Measurements from ENCODE around the gene MED13L. TPM values are rescaled to one million over a fixed set of nuclear protein-coding genes. Genes with fewer than 3 reads are reported as not detected.

MED13L gene
- 36.0 and 55.6 TPM in 2 replicates for total RNA-seq

DNA sequence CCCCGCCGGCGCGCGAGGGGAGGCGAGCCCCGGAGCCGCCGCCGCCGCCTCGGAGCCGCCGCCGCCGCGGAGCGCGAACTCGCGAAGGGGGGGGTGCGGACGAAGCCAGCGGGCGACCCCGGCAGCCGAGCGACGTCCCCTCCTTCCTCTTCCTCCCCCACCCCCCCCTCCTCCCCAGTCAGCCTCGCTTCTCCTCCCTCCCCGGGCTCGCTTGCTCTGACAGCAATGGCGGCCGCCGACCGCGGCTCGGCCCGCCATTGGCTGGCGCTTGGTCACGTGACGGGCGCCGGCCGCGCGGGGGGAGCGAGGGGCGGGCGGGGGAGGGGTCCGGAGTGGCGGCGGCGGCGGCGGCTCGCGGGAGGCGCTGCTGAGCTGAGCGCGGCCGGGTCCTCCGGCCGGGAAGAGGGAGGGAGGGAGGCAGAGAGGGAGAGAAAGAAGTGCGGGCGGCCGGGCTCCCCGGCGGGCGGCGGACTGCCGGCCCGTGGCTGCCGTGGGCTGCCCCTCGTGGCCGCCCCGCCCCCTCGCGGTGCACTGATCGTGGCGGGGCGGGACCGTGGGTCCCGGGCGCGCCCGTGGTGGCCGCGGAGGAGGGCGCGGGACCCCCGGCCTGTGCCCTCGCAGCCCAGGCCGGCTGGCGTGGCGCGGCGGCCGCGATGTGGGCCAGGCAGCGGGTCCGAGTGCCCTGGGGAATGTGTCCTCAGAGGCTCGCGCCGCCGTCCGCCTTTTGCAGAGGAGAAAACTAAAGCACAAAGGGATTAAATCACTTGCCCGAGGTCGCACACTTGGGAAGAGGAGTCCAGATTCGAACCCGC, at the start of gene MED13L:
Gene MED13L (minus strand): TSS at position 227 of the 812 bp plus-strand sequence. CDS start 562 bp downstream, outside the sequence.
- peak; percentile 60 for DNase-seq (ENCODE audit: low read depth, low spot score)

DNA sequence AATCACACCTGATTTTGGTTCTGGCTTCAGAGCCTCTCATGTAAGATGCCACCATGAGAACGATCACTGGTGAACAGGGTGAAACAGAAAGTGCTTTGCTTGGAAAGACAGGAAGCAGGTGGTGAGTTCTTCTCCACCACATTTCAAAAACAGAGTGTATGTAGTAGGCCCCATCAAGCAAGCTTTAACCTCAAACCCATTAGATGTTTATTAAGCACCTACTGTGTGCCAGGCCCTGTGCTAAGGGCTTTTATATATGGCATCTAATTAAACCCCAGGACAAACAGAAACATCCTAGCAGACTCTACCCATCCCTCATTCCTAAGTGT, 47.8 kb upstream of the MED13L start:
- no peak for DNase-seq (ENCODE audit: low read depth, low spot score)

DNA sequence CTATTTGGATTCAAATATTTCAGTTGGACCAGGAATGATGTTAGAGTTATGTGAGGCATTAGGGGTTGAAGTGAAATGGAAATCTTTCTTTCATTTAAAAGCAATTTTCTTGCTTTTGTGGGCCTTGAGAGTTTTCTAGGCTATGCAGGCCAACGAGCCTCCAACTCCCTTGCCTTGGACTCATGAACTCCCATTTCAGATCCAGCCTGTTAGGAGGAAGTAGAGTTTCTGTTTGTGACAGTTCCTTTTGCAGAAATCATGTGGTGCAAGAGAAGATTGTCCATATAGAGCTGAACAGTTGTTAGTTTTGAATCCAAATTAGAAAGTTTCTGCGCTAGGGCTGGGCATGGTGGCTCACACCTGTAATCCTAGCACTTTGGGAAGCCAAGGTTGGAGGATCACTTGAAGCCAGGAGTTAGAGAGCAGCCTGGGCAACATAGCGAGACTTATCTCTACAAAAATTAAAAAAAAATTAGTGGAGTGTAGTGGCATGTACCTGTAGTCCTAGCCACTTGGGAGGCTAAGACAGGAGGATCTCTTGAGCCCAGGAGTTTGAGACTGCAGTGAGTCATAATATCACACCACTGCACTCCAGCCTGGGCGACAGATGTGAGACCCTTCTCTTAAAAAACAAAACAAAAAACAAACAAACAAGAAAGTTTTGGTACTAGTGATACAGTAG, 47.3 kb upstream of the MED13L start:
- DNase-seq (ENCODE audit: low read depth, low spot score), result no peak

DNA sequence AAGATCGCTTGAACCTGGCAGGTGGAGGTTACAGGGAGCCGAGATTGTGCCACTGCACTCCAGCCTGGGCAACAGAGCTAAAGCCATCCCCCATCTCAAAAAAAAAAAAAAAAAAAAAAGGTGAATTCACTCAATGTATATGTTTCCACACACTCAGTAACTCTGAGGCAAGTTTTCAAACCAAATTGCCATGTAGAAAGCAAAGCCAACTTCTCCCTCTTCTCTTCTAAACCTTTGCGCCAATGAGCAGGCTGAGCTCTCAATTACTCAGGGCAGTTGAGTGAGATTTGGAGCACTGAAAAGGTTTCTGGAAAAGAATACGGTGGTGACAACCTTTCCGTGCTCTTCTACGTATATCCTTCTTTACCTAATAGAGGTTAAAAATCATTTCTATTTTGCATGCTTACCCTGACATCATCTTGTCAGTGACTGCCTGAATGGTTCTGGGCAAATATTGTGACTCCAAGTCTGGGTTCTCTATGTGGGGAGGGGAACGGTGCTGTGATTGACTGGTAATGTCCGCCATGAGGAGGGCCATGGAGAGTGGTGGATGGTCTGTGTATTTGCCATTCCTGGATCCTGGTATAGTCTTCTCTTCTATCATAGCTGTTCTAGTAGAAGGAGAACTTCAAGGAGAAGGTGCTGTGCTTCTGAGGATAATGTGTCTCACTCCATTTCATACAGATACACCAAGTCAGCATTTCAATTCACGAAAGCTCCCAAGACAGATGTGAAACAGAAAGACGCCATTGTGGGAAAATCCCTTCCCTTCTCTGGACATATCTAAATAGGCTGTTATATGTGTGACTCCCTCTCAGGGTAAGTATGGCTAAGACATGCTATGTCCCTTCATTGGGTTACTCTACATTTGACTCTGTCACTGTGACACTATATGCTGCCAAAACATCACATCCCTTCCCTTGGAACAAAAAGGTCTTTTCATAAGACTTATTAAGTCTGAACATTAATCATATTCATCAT, 46.2 kb upstream of the MED13L start:
- DNase-seq (ENCODE audit: low read depth, low spot score), result no peak

DNA sequence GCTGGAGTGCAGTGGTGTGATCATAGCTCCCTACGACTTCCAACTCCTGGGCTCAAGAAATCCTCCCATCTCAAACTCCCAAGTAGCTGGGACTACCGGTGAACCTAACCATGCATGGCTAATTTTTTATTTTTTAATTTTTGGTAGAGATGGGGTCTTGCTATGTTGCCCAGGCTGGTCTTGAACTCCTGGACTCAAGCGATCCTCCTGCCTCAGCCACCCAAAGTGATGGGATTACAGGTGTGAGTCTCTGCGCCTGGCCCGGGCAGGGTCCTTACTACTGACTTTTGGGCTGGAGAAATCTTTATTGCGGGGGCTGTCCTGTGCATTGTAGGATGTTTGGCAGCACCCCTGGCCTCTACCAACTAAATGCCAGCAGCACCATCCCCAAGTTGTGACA, 44.4 kb upstream of the MED13L start:
- no peak for DNase-seq (ENCODE audit: low read depth, low spot score)

DNA sequence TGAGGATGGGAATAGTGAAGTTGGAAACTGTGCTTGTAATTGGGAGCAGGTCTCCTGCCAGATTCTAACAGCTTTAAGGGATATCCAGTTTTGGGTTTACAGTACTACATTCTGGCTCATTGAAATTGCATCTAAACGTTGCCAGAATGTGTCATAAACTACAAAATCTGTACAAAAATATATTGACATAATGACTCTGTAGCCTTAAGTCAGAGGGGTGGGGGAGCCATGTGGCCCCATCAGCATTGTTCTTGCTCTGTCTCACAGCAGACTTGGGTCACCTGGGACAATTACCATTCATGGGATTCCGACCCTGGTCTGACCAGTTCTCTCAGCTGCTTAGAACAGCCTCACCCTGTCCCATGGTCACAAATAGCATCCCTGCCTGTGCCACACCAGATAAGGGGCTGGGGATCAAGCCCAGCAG, 43.3 kb upstream of the MED13L start:
- no peak for DNase-seq (ENCODE audit: low read depth, low spot score)

DNA sequence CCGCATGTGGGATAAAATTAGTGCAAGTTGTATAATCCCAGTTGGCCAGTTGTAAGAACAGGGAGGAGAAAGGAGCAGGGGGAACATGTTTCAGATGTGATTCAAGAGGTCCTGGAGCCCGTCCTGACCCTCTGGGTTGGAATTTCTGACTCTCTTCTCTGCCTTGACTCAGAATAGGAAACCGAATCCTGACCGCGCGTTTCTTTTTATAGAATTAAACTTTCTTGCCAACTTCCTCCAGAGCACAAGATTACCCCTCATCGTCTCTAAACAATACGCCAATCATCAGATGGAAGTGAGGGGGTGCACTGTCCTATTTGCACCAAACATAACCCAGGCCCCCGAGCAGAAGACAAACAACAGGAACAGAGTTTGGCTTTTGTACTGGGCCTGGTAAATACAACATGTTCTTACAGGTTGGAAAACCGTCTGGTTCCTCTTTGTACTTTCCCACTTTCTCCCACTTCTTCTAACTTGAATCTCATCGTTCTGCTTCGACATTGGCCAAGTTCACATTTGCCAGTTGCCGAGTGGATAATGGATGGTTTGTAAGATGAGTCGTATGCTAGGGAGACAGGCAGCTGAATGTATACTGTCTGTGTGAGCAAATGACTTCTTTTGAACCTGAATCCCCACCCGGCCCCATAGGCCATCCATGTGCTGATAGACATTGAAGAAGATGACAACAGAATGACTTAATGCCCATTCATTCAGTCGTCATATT, 42.6 kb upstream of the MED13L start:
- peak; percentile 13 for DNase-seq (ENCODE audit: low read depth, low spot score)

DNA sequence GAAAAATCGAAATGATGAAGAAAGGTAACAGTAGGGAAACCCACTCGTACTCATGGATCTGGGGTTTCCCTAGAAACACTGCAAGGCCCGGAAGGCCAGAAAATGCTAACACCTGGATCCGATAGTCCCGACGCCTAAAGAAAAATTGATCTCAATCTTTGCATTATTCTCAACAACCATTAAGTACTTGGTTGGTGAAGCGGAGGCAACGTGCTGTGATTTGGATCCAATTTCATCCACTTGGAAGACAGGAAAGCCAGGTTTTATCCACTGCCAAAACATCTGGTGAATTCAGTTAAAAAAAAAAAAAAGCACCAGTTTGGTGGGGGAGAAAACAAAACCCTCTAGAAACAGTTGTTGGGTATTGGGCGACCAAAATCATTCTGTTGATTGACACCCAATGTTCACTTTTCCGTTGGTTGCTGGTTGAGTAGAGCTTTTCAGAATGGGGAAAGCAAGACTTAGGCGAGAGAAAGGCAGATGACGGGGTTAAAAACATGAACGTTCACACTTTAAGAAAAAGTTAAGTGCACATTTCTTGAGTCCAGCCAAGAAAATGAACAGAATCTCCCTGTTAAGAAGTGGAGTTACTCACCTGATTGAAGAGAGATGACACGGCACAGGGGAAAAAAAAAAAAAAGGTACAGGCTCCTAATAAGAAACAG, 41.9 kb upstream of the MED13L start:
- DNase-seq (ENCODE audit: low read depth, low spot score), result no peak

DNA sequence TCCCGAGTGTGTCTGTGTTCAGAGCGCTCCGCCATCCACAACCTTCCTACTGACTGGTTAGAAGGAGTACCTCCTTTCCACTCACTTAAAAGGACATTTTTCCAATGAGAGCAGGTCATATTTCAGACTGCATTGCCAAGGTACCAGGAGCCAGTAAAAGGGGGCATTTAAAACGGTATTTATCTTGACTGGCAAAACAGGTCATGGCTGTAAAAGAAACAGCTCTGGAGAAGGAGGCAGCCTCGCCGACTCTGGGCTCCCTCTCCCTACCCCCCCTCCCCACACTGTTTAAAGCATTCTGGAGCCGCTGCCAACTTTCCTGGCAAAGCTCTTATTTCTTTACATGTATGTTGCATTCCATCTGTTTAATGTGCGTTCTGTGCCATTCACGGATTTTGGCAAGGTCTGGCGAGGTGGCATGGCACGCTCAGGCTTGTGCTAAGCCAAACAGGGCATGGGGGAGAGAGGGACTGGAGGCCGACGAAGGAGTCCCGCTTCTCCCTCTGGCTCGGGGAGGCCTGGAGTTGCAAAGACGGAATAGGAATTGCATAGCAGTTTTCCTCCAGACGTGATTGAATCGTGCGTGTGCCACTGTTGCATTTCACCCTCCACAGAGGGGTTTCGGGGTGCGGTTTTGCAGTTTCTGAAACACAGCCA, 41.2 kb upstream of the MED13L start:
- DNase-seq (ENCODE audit: low read depth, low spot score), result no peak

DNA sequence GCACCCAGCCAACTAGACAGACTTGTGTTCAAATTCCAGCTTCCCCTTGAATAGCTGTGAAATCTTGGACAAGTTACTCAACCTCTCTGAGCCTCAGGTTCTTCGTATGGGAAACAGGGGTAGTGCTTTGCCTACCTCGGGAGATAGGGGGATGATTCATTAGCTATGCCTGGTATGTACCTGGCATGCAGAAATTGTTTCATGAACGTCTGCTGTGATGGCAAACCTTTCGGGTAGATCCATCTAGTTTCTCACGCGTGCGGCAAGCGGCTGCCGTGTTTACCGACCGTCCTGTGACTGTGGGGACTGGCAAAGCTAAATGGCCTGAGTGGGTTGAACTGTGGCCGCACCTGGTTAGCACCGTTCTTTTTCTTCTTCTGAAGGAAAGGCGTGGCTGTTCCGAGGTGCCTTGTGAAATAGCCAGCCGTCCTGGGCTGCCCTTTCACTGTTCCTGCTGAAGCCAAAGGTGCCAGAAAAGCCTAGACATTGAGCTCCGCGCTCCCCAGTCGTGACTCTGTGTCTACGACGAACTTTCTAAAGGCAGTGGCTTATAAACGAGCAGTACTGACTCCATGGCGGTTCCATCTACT, 40.6 kb upstream of the MED13L start:
- DNase-seq (ENCODE audit: low read depth, low spot score), result no peak

DNA sequence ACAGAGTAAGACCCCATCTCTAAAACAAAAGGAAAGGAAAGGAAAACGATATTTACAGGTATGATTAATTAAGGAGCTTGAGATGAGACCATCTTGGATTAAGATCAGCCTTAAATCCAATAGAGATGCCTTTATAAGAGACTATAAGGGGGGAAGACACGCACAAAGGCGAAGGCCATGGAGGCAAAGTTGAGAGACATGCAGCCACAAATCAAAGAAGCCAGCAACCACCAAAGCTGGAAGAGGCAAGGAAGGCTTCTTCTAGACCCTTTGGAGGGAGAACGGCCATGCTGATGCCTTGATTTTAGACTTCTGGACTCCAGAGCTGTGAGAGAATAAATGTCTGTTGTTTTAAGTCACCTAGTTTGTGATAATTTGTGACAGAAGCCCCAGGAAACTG, 39.6 kb upstream of the MED13L start:
- no peak for DNase-seq (ENCODE audit: low read depth, low spot score)

DNA sequence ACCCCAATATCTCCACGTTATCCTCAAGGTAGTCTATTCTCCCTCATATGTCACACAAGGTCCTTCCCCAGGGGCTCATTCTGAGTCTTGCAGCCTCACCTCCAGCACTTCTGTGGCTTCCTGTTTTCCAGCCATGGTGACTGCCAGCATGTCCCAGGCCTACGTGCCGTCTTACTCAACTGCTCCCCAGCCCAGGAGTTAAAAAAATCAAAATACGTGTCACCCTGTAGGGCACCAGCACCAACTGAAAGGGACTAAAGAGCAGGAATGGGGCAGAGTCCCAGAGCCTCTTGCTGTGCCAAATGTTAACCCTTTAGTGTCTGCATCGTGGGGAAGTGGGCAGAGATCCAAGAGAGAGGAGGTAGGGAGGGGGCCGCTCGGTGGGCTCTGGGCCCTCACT, 37.0 kb upstream of the MED13L start:
- no peak for DNase-seq (ENCODE audit: low read depth, low spot score)

DNA sequence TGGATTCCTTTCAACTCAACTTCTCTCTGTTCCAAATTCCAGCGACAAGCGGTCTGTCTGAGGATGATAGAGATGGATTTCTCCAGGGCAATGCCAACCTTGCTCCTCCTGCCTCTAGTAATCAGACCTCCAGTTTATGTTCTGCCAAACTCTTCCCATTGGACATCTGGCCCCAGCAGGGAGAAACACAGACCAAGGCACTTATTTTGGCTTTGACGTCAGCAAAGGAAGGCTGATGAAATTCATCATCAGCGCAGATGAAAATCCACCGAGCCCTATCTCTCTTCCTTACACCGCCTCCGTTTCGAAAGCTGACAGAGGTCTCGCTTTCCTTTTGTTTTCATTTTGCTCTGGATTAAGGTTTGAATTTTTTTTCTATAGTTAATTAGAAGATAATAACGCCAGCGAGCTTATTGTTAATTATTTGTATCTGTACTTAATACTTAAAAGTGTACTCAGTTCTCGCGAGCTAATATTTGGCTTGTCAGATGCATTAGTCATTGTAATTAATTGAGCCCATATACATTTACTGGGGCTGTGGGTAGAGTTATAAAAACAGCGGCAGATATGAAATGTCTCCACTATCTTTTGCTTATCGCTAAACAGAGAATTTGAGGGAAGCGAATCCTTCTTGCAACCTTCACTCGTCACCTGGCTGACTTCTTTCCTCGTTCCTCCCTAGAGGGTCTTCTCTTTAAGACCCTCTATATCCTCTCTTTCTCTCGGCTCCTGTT, 35.9 kb upstream of the MED13L start:
- DNase-seq (ENCODE audit: low read depth, low spot score), result no peak

DNA sequence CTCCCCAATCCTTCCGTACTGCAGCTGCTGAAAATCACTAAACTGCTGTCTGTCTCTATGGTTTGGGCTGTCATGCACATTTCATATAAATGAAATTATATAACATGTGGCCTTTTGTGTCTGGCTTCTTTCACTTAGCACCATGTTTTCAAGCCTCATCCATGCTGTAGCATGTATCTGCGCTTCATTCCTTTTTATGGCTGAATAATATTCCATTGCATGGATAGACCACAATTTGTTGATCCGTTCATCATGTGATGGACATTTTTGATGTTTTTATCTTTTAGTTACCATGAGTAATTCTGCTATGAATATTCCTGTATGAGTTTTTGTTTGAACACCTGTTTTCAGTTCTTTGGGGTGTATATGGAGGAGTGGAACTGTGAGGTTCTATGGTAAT, 32.6 kb upstream of the MED13L start:
- DNase-seq (ENCODE audit: low read depth, low spot score), result no peak

DNA sequence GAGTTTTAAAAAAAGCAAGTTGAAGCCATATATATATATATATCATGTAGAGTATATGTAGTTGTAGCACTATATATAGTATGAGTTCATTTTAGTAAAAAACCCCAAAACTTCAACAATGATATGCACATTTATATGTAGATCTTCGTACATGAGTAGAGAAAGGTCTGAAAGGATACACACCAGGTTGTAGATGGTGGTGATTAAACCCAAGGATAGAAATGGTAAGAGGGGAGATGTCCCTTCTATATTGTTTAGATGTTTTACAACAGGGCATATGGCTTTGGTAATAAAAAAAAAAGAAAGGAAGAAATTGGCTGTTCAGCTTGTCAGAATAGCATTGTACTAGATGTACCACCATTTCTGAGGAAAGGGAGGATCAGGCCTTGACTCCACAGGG, 31.9 kb upstream of the MED13L start:
- no peak for DNase-seq (ENCODE audit: low read depth, low spot score)

DNA sequence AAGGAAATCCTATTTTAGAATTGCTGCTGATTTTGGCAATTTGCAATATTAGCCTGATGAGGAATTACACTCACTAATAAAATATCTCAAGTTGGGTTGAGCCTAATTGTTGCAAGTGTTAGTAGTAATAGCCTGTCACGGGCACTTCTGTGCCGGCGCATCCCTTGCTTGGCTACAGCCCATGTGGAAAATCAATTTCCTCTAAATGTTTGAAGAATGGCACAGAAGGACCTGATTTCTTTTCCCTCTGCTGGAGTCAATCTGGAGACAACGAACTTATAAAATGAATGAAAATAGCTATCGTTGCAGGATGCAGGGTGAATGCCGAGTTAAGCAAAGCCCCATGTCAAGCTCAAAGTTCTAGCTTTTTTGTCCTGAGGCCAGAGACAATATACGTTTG, 31.2 kb upstream of the MED13L start:
- no peak for DNase-seq (ENCODE audit: low read depth, low spot score)

DNA sequence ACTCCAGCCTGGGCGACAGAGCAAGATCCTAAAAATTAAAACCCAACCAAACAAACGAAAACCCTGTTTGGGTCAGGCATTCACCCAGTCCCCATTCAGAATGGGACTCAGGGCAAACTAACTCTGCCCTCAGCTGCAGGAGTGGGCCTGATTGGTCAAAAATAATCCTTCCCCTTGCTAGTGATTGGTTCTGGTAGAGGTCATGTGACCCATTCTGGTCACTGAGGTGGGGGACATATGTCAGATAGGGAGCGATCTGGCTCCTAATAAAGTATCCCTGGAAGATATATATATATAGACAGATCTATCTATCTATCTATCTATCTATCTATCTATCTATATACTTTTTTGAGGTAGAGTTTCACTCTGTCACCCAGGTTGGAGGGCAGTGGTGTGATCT, 29.5 kb upstream of the MED13L start:
- no peak for DNase-seq (ENCODE audit: low read depth, low spot score)

DNA sequence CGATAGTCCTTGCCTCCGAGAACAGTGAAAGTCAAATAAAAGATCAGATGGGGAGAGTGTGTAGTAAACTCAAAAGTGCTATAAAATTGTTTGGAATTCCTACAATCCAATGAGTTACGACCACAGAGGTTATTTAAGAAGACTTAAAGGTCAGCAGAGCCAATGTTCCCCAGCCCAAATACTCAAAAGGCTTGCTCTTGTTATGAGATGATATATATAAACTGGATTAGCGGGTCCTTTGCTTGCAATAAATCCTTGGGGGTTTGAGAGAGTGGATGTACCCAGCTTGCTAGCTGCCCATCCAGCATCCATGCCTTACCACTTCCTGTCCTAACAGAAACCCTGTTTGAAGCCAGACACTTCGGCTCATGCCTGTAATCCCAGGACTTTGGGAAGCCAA, 29.0 kb upstream of the MED13L start:
- no peak for DNase-seq (ENCODE audit: low read depth, low spot score)

DNA sequence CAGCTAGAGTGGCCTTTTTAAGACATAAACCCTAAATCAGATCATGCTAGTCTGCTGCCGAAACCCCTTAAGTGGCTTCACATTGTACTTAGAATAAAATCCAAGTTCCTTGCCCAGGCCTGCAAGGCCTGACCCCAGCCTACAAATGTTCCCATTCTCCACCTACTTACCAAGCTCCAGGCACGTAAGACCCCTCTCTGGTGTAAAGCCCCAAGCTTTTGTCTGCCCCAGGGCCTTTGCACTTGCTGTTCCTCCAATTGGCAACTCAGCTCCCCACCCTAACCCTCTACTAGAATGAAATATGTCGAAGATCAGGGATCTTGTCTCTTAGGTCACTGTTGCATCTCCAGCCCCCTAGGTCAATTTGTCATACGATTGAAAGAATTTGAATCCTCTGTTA, 27.1 kb upstream of the MED13L start:
- DNase-seq (ENCODE audit: low read depth, low spot score), result no peak
